Cortex of kidney (tissue), 1 donor: ENCODE data around the gene TMEM26.
"Not testable (repeated sequence)": the region's sequence is repeated elsewhere in the genome, so short reads cannot be mapped to it uniquely, and the experiment has no call there.

Source experiments
- DNase-seq: peaks from one replicate; lab custom pipeline; 2025; lab: John Stamatoyannopoulos, UW

TMEM26 gene

GRCh38 chr10:61400524-61400923, 52.7 kb downstream of the TMEM26 start:
- DNase-seq: no peak

- no peak for DNase-seq
These were observed 53.8 kb downstream of the TMEM26 start for GRCh38 chr10:61399406-61399805.

GRCh38 chr10:61398366-61399129, 54.6 kb downstream of the TMEM26 start:
- no peak for DNase-seq

GRCh38 chr10:61397175-61397986, 55.8 kb downstream of the TMEM26 start:
- no peak for DNase-seq

GRCh38 chr10:61391281-61391680, 61.9 kb downstream of the TMEM26 start:
- DNase-seq: no peak

GRCh38 chr10:61390851-61391250, 62.3 kb downstream of the TMEM26 start:
- DNase-seq: no peak

- no peak for DNase-seq
These were observed 63.3 kb downstream of the TMEM26 start for GRCh38 chr10:61389887-61390286.

- not testable (repeated sequence) for DNase-seq
These were observed 64.2 kb downstream of the TMEM26 start for GRCh38 chr10:61388986-61389385.

- DNase-seq: no peak
These were observed 67.8 kb downstream of the TMEM26 start for GRCh38 chr10:61385231-61386001.

GRCh38 chr10:61381153-61381552, 72.0 kb downstream of the TMEM26 start:
- not testable (repeated sequence) for DNase-seq

- DNase-seq: no peak
These were observed 74.3 kb downstream of the TMEM26 start for GRCh38 chr10:61378865-61379264.

GRCh38 chr10:61376908-61377368, 76.2 kb downstream of the TMEM26 start:
- DNase-seq: no peak

GRCh38 chr10:61376377-61376776, 76.8 kb downstream of the TMEM26 start:
- DNase-seq: no peak

GRCh38 chr10:61366365-61366764, 86.8 kb downstream of the TMEM26 start:
- DNase-seq: no peak

- no peak for DNase-seq
These were observed 88.6 kb downstream of the TMEM26 start for GRCh38 chr10:61364619-61365018.

- no peak for DNase-seq
These were observed 90.2 kb downstream of the TMEM26 start for GRCh38 chr10:61363006-61363405.

GRCh38 chr10:61359452-61359851, 93.7 kb downstream of the TMEM26 start:
- DNase-seq: no peak

GRCh38 chr10:61357687-61358086, 95.5 kb downstream of the TMEM26 start:
- DNase-seq: no peak
